SK-N-SH (cell line): ENCODE data around the gene PCGF2. TPM values are rescaled to one million over a fixed set of nuclear protein-coding genes. Genes with fewer than 3 reads are reported as not detected.

ENCODE experiments used
- CTCF ChIA-PET: fragments of 300-600, 350-600 bp; formaldehyde crosslinking; extraction: SDS; loops from one replicate; lab custom pipeline; 2021; lab: Yijun Ruan, JAX
- POLR2A ChIA-PET: fragments of 350-600 bp; sonication (Branson Sonifier 250); formaldehyde crosslinking; extraction: SDS; loops from one replicate; lab custom pipeline; 2020; ENCODE audit warnings: antibody characterized with exemption, inconsistent platforms; lab: Yijun Ruan, JAX
- DNase-seq: peaks from one replicate; pipeline ENCODE4 v3.0.0; 2012
- H2AFZ ChIP-seq: fragments of 200-600 bp; sonication (generic); 2 replicates; pipeline ENCODE4 v1.8.1; 2016; ENCODE audit warnings: antibody characterized with exemption, mild to moderate bottlenecking, low read depth
- H3F3A ChIP-seq: fragments of 200-600 bp; sonication (generic); replicated peaks from 2 replicates; pipeline ENCODE3; 2016; ENCODE audit warnings: antibody characterized with exemption, mild to moderate bottlenecking; ENCODE audit not compliant: insufficient read depth
- H3K27ac ChIP-seq, 2 experiments: fragments of 200-500 bp in 1 of 2; fragments of 200-600 bp in 1 of 2; sonication (Bioruptor generic) in 1 of 2; sonication (generic), shearing (Covaris generic) in 1 of 2; 2 replicates each; pipeline versions ENCODE4 v1.5.1 to v1.6.1; 2014 to 2016; ENCODE audit warnings: low read depth in 2 of 2, inconsistent platforms in 1 of 2, low read length in 1 of 2, mild to moderate bottlenecking in 1 of 2, mixed read lengths in 1 of 2
- H3K27me3 ChIP-seq: fragments of 200-600 bp; sonication (generic), shearing (Covaris generic); 2 replicates; pipeline ENCODE4 v1.6.1; 2016; ENCODE audit warnings: mixed run types; ENCODE audit not compliant: insufficient read depth
- H3K36me3 ChIP-seq, 2 experiments: fragments of 200-500 bp in 1 of 2; fragments of 200-600 bp in 1 of 2; sonication (Bioruptor generic) in 1 of 2; sonication (generic) in 1 of 2; replicated peaks in 1 of 2; 2 replicates each; pipeline versions ENCODE3 to v1.5.1; 2014 to 2016; ENCODE audit warnings: low read length in 1 of 2, mild to moderate bottlenecking in 1 of 2; ENCODE audit not compliant: insufficient read depth in 2 of 2, control insufficient read depth in 1 of 2
- H3K4me1 ChIP-seq, 2 experiments: fragments of 200-500 bp in 1 of 2; fragments of 200-600 bp in 1 of 2; sonication (Bioruptor generic) in 1 of 2; sonication (generic), shearing (Covaris generic) in 1 of 2; 2 replicates each; pipeline versions ENCODE4 v1.5.1 to v1.6.1; 2014 to 2016; ENCODE audit warnings: low read depth in 1 of 2, low read length in 1 of 2, mixed run types in 1 of 2; ENCODE audit not compliant: insufficient read depth in 2 of 2, control insufficient read depth in 1 of 2
- H3K4me2 ChIP-seq: fragments of 200-600 bp; sonication (generic), shearing (Covaris generic); 2 replicates; pipeline ENCODE4 v1.6.1; 2017; ENCODE audit warnings: mixed run types
- H3K4me3 ChIP-seq, 2 experiments: fragments of 200-500 bp in 1 of 2; fragments of 200-600 bp in 1 of 2; sonication (Bioruptor generic) in 1 of 2; sonication (generic), shearing (Covaris generic) in 1 of 2; 2 replicates each; pipeline versions ENCODE4 v1.5.1 to v1.8.1; 2014 to 2016; ENCODE audit warnings: low read depth in 2 of 2, inconsistent platforms in 1 of 2, low read length in 1 of 2, mild to moderate bottlenecking in 1 of 2, mixed read lengths in 1 of 2, moderate library complexity in 1 of 2
- H3K79me2 ChIP-seq: fragments of 200-600 bp; sonication (generic); 2 replicates; pipeline ENCODE4 v1.8.1; 2017; ENCODE audit warnings: mild to moderate bottlenecking; ENCODE audit not compliant: insufficient read depth
- H3K9ac ChIP-seq: fragments of 200-600 bp; sonication (generic); 2 replicates; pipeline ENCODE4 v1.6.1; 2017; ENCODE audit warnings: mixed run types
- H3K9me2 ChIP-seq: fragments of 200-600 bp; sonication (generic); 2 replicates; pipeline ENCODE4 v1.6.1; 2017; ENCODE audit warnings: mixed run types
- H3K9me3 ChIP-seq: fragments of 200-600 bp; sonication (generic); 2 replicates; pipeline ENCODE4 v1.6.1; 2017; ENCODE audit warnings: mixed run types, mild to moderate bottlenecking, moderate library complexity
- H4K20me1 ChIP-seq: fragments of 200-600 bp; sonication (generic); 2 replicates; pipeline ENCODE4 v1.6.1; 2017; ENCODE audit warnings: mild to moderate bottlenecking, mixed run types; ENCODE audit not compliant: insufficient read depth
- ELF1 ChIP-seq: IDR thresholded peaks from 2 replicates; pipeline ENCODE4 v1.4.0; 2012
- FOSL2 ChIP-seq: IDR thresholded peaks from 2 replicates; pipeline ENCODE4 v1.4.0; 2012; ENCODE audit warnings: low read depth, mild to moderate bottlenecking, moderate library complexity, borderline replicate concordance
- GABPA ChIP-seq: IDR thresholded peaks from 2 replicates; pipeline ENCODE4 v1.4.0; 2012; ENCODE audit warnings: low read depth, mild to moderate bottlenecking
- JUND ChIP-seq: IDR thresholded peaks from 2 replicates; pipeline ENCODE4 v1.4.0; 2012
- NFIC ChIP-seq: IDR thresholded peaks from 2 replicates; pipeline ENCODE4 v1.4.0; 2012; ENCODE audit warnings: borderline replicate concordance
- TEAD4 ChIP-seq: IDR thresholded peaks from 2 replicates; pipeline ENCODE4 v1.4.0; 2012; ENCODE audit warnings: mild to moderate bottlenecking, borderline replicate concordance; ENCODE audit not compliant: insufficient read depth
- YY1 ChIP-seq: IDR thresholded peaks from 2 replicates; pipeline ENCODE4 v1.4.0; 2012; ENCODE audit warnings: low read depth, mild to moderate bottlenecking
- WGBS: methylation state at CpG from one replicate; pipeline ENCODE4 v1.1.6; 2017; ENCODE audit warnings: low lambda C conversion rate; 5-methylcytosine and 5-hydroxymethylcytosine counted together
- polyA plus RNA-seq, 3 experiments: library from polyadenylated mRNA; depleted of rRNA; stranded (reverse); fragments of >200 nt; gene quantifications; 2 replicates each; pipeline ENCODE4 v1.2.3, GENCODE V29; 2012
- TF ChIP-seq, protein P1 (sequence below): fragments of 150-350 bp; IDR thresholded peaks from 2 replicates; pipeline ENCODE4 v1.6.1; 2017; ENCODE audit warnings: antibody characterized with exemption, low read length, low read depth, borderline replicate concordance
- TF ChIP-seq, protein P2 (sequence below): IDR thresholded peaks from 2 replicates; pipeline ENCODE4 v1.4.0; 2012; ENCODE audit warnings: low read depth

The PCGF2 gene
- polyA plus RNA-seq, 1 of the 3 experiments (the other 2 are of a cell fraction) = 39.8 TPM

GRCh38 chr17:38704606-38705522 is 43.3 kb downstream of the PCGF2 start, which contains the start of gene MLLT6:
MLLT6 (plus strand) TSS chr17:38705273; CDS start chr17:38705633, 360 bp downstream.
- WGBS = 3% methylated on average over 75 of the region's 100 CpGs
- peaks cover 47% of the 10 kb centered on the region; the same call in 1 of the 2 replicates for H3K79me2 ChIP-seq
- no peak for TF ChIP-seq JUND
- TF ChIP-seq, protein P1, sequence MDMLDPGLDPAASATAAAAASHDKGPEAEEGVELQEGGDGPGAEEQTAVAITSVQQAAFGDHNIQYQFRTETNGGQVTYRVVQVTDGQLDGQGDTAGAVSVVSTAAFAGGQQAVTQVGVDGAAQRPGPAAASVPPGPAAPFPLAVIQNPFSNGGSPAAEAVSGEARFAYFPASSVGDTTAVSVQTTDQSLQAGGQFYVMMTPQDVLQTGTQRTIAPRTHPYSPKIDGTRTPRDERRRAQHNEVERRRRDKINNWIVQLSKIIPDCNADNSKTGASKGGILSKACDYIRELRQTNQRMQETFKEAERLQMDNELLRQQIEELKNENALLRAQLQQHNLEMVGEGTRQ = no peak
- TF ChIP-seq, protein P2, sequence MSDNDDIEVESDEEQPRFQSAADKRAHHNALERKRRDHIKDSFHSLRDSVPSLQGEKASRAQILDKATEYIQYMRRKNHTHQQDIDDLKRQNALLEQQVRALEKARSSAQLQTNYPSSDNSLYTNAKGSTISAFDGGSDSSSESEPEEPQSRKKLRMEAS = peak; percentile 24; the same call in 1 of the 2 replicates
- TF ChIP-seq YY1 = peak; percentile 59; the same call in 1 of the 2 replicates
- peaks cover 10 to 46% of the 10 kb centered on the region in 2 experiments; a peak in 2 of 4 replicates for H3K4me1 ChIP-seq
- ChIA-PET CTCF (interaction anchor here (1.0 to 3.8 kb wide), 5 partner anchors 26 to 43 kb away, joined by 3 to 25 read pairs (median 3); partner anchors contain the start of genes EPOP and PCGF2), POLR2A (interaction anchor here (0.6 to 3.7 kb wide), 11 partner anchors 9 to 495 kb away, joined by 3 to 14 read pairs (median 4); no protein-coding TSS in a partner anchor)
- H3K27ac ChIP-seq = peak within 1 kb of the TSS; percentile 77 to 96
- peak within 1 kb of the TSS; percentile 97 for H3K4me2 ChIP-seq
- H3F3A ChIP-seq = peaks cover 30% of the 10 kb centered on the region
- no peaks in the 10 kb centered on the region for H3K27me3 ChIP-seq
- H3K9ac ChIP-seq = peak within 1 kb of the TSS; percentile 97
- H4K20me1 ChIP-seq = peaks cover 9% of the 10 kb centered on the region; the same call in 1 of the 2 replicates
- no peaks in the 10 kb centered on the region for H3K9me2 ChIP-seq
- peaks cover 6 to 18% of the 10 kb centered on the region in 2 experiments for H3K36me3 ChIP-seq
- DNase-seq = peak; percentile 93
- no peaks in the 10 kb centered on the region for H3K9me3 ChIP-seq
- H2AFZ ChIP-seq = peak within 1 kb of the TSS; percentile 90
- H3K4me3 ChIP-seq = peak within 1 kb of the TSS; percentile 88 to 98

GRCh38 chr17:38703742-38704605 is 44.2 kb downstream of the PCGF2 start:
- H3K27me3 ChIP-seq = no peaks in the 10 kb centered on the region
- 42% methylated on average over 36 of the region's 50 CpGs for whole genome bisulfite sequencing
- TF ChIP-seq TEAD4 (no peak), GABPA (no peak), NFIC (no peak), YY1 (no peak), JUND (no peak), FOSL2 (no peak), ELF1 (no peak)
- peaks cover 6 to 9% of the 10 kb centered on the region in 2 experiments for H3K36me3 ChIP-seq
- H3K27ac ChIP-seq = peak overlapping the region; percentile 77 to 96; a peak in 3 of 4 replicates
- H3K79me2 ChIP-seq = peaks cover 46% of the 10 kb centered on the region; the same call in 1 of the 2 replicates
- H3K9me3 ChIP-seq = no peaks in the 10 kb centered on the region
- peak overlapping the region; percentile 90 for H2AFZ ChIP-seq
- H3K4me1 ChIP-seq = peaks cover 10 to 43% of the 10 kb centered on the region in 2 experiments; a peak in 2 of 4 replicates
- H3F3A ChIP-seq = peaks cover 30% of the 10 kb centered on the region
- ChIA-PET POLR2A (interaction anchor here (0.6 to 3.7 kb wide), 6 partner anchors 8 to 46 kb away, joined by 3 to 14 read pairs (median 4); no protein-coding TSS in a partner anchor), CTCF (interaction anchor here (1.0 to 3.8 kb wide), 2 partner anchors 32 to 44 kb away, joined by 3 to 25 read pairs; partner anchors contain the start of gene PCGF2)
- H3K9me2 ChIP-seq = no peaks in the 10 kb centered on the region
- peak overlapping the region; percentile 97; the same call in 1 of the 2 replicates for H3K9ac ChIP-seq
- H4K20me1 ChIP-seq = peaks cover 9% of the 10 kb centered on the region; the same call in 1 of the 2 replicates
- peak overlapping the region; percentile 97 for H3K4me2 ChIP-seq
- H3K4me3 ChIP-seq = peak overlapping the region; percentile 88 to 94
- peak; percentile 80 for DNase-seq
